Keratinocyte (primary cell): ENCODE data around the gene JAZF1. TPM values are rescaled to one million over a fixed set of nuclear protein-coding genes. Genes with fewer than 3 reads are reported as not detected.

Experiments used
- DNase-seq: peaks from one replicate; pipeline ENCODE4 v3.0.0-alpha.2; 2011; ENCODE audit warnings: low read depth, missing footprints, low spot score
- FAIRE-seq: peaks from 2 replicates; lab custom pipeline; 2011; peaks lifted over from hg19 to GRCh38; lab: Jason Lieb, UNC
- H2AFZ ChIP-seq: 2 replicates; pipeline ENCODE4 v1.6.0; 2012; ENCODE audit warnings: low read length, control low read depth, inconsistent platforms; ENCODE audit not compliant: control insufficient read depth
- H3K27ac ChIP-seq: 2 replicates; pipeline ENCODE4 v1.5.1; 2011; ENCODE audit warnings: low read length; ENCODE audit not compliant: control insufficient read depth, insufficient read depth
- H3K27me3 ChIP-seq: 3 replicates; pipeline ENCODE4 v1.6.0; 2011; ENCODE audit warnings: low read length; ENCODE audit not compliant: control insufficient read depth, insufficient read depth; ENCODE audit errors: extremely low read depth
- H3K36me3 ChIP-seq, 2 experiments: 2 replicates in 1 of 2; 3 replicates in 1 of 2; pipeline ENCODE4 v1.5.1; 2011; ENCODE audit warnings: low read length in 2 of 2, mild to moderate bottlenecking in 1 of 2; ENCODE audit not compliant: control insufficient read depth in 2 of 2, insufficient read depth in 2 of 2; ENCODE audit errors: extremely low read depth in 1 of 2
- H3K4me1 ChIP-seq: 3 replicates; pipeline ENCODE4 v1.5.1; 2011; ENCODE audit warnings: low read length; ENCODE audit not compliant: control insufficient read depth, insufficient read depth; ENCODE audit errors: extremely low read depth
- H3K4me2 ChIP-seq: 3 replicates; pipeline ENCODE4 v1.6.0; 2011; ENCODE audit warnings: low read depth, low read length; ENCODE audit not compliant: control insufficient read depth, insufficient read depth; ENCODE audit errors: extremely low read depth
- H3K4me3 ChIP-seq, 3 experiments: fragments of 200-600 bp in 1 of 3; sonication (generic) in 1 of 3; 2 replicates in 2 of 3; 3 replicates in 1 of 3; pipeline ENCODE4 v1.5.1; 2011 to 2016; ENCODE audit warnings: low read length in 3 of 3, mild to moderate bottlenecking in 3 of 3, control low read depth in 2 of 3, inconsistent platforms in 1 of 3, low read depth in 1 of 3, mixed read lengths in 1 of 3, mixed run types in 1 of 3, moderate library complexity in 1 of 3; ENCODE audit not compliant: control insufficient read depth in 2 of 3, insufficient read depth in 2 of 3; ENCODE audit errors: extremely low read depth in 1 of 3
- H3K79me2 ChIP-seq: 2 replicates; pipeline ENCODE4 v1.6.0; 2012; ENCODE audit warnings: low read length; ENCODE audit not compliant: control insufficient read depth, insufficient read depth
- H3K9ac ChIP-seq: 3 replicates; pipeline ENCODE4 v1.6.0; 2011; ENCODE audit warnings: low read length; ENCODE audit not compliant: control insufficient read depth, insufficient read depth; ENCODE audit errors: extremely low read depth
- H3K9me1 ChIP-seq: 3 replicates; pipeline ENCODE4 v1.6.0; 2011; ENCODE audit warnings: low read length; ENCODE audit not compliant: control insufficient read depth, insufficient read depth; ENCODE audit errors: extremely low read depth
- H3K9me3 ChIP-seq: 2 replicates; pipeline ENCODE4 v1.5.1; 2012; ENCODE audit warnings: low read depth, low read length; ENCODE audit not compliant: control insufficient read depth
- H4K20me1 ChIP-seq: 3 replicates; pipeline ENCODE4 v1.6.0; 2011; ENCODE audit warnings: low read length; ENCODE audit not compliant: control insufficient read depth, insufficient read depth; ENCODE audit errors: extremely low read depth
- CTCF ChIP-seq, 3 experiments: IDR thresholded peaks in 1 of 3; conservative IDR thresholded peaks in 1 of 3; optimal IDR thresholded peaks in 1 of 3; 2 replicates in 2 of 3; 3 replicates in 1 of 3; pipeline versions ENCODE3 to v1.5.1; 2011; ENCODE audit warnings: low read length in 3 of 3, mild to moderate bottlenecking in 3 of 3, moderate library complexity in 2 of 3, control low read depth in 1 of 3, inconsistent platforms in 1 of 3; ENCODE audit not compliant: insufficient read depth in 2 of 3; ENCODE audit errors: extremely low read depth in 1 of 3
- EZH2 ChIP-seq: IDR thresholded peaks from one replicate; pipeline ENCODE4 v1.6.1; 2012; ENCODE audit warnings: inconsistent platforms, mild to moderate bottlenecking, low read length, moderate library complexity
- dilution Hi-C: fragments of 300-500 bp; cut with MboI; formaldehyde crosslinking; loops from one replicate; pipeline ENCODE4 v1.7.0; 2020; ENCODE audit warnings: low sequenced_read_pairs; ENCODE audit not compliant: extremely low pct_ligation_motif_present
- polyA plus RNA-seq, 5 experiments: library from polyadenylated mRNA; depleted of rRNA in 3 of 5; stranded (reverse) in 3 of 5; stranded (forward) in 1 of 5; unstranded in 1 of 5; fragments of >200 nt; gene quantifications; 1 replicate in 1 of 5; 2 replicates in 3 of 5; 3 replicates in 1 of 5; pipeline versions ENCODE4 v1.2.1 to v1.2.3, GENCODE V29; 2011 to 2012; ENCODE audit warnings: missing spikeins in 2 of 5, low read depth in 1 of 5, low replicate concordance in 1 of 5

Gene JAZF1
- polyA plus RNA-seq, 1 donor (not counting 4 experiments of a cell fraction or from before 2014, with no cell fraction given): 2.5 TPM

- H3K79me2 ChIP-seq: no peaks in the 10 kb centered on the region
- no peaks in the 10 kb centered on the region for H3K27me3 ChIP-seq
Observed at GRCh38 chr7:28013441-28013840, 167.2 kb downstream of the JAZF1 start.

GRCh38 chr7:28013019-28013418 lies 167.6 kb downstream of the JAZF1 start:
- no peak for FAIRE-seq

More at GRCh38 chr7:28013441-28013840, 167.2 kb downstream of the JAZF1 start:
- Histone ChIP-seq H3K4me1 (no peaks in the 10 kb centered on the region), H3K9ac (no peak overlapping the region), H2AFZ (no peak overlapping the region), H3K36me3 (no peaks in the 10 kb centered on the region), H3K27ac (no peak overlapping the region), H3K9me1 (no peaks in the 10 kb centered on the region), H4K20me1 (no peaks in the 10 kb centered on the region), H3K4me2 (no peak overlapping the region), H3K4me3 (no peak overlapping the region), H3K9me3 (peaks cover 2% of the 10 kb centered on the region)
- no peak for FAIRE-seq
- TF ChIP-seq CTCF (optimal IDR thresholded peaks at IDR 0.05 in 1 of 3, IDR thresholded peaks at IDR 0.05 in 1 of 3, conservative IDR thresholded peaks at IDR 0.05 in 1 of 3; ENCODE audit: extremely low read depth in 1 of 3, insufficient read depth in 2 of 3, low read length in 3 of 3) (no peak), EZH2 (no peak)
- dilution Hi-C loops: no loop called here
- no peak for DNase-seq

More at GRCh38 chr7:28013019-28013418, 167.6 kb downstream of the JAZF1 start:
- Histone ChIP-seq H3K36me3 (no peaks in the 10 kb centered on the region), H3K79me2 (no peaks in the 10 kb centered on the region), H3K4me2 (no peak overlapping the region), H2AFZ (no peak overlapping the region), H3K9me1 (no peaks in the 10 kb centered on the region), H4K20me1 (no peaks in the 10 kb centered on the region), H3K27ac (no peak overlapping the region), H3K9ac (no peak overlapping the region), H3K4me1 (no peaks in the 10 kb centered on the region), H3K4me3 (no peak overlapping the region), H3K9me3 (peaks cover 2% of the 10 kb centered on the region), H3K27me3 (no peaks in the 10 kb centered on the region)
- TF ChIP-seq CTCF (optimal IDR thresholded peaks at IDR 0.05 in 1 of 3, IDR thresholded peaks at IDR 0.05 in 1 of 3, conservative IDR thresholded peaks at IDR 0.05 in 1 of 3; ENCODE audit: extremely low read depth in 1 of 3, insufficient read depth in 2 of 3, low read length in 3 of 3): no peak
- no peak for TF ChIP-seq EZH2
- dilution Hi-C loops: no loop called here
- no peak for DNase-seq
